SIG-M5 treated with dmso at 0.1 percent for 504 hours (cell line): Measurements from ENCODE around the gene ATXN1.

Source experiments
- DNase-seq: peaks from one replicate; lab custom pipeline; 2025; ENCODE audit not compliant: unreplicated experiment; lab: John Stamatoyannopoulos, UW

The ATXN1 gene

DNA sequence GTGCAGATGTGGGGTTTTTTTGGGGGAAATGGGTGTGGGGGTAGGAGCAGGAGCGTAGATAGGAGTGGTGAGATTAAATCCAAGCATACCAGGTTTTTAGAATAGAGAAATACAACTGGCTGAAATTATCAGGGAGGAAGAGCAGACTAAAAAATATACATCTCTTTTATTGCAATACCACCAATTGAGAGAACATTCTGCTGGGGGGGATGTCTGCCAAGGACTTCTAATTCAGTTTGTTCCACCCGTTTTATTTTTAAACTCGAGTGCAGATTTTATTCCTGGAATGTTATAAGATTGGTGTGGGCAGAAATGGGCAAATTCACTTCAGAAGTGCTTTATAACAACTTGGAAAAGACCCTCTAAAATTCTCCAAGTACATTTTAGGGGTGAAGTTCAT, 330.2 kb downstream of the ATXN1 start:
- no peak for DNase-seq

DNA sequence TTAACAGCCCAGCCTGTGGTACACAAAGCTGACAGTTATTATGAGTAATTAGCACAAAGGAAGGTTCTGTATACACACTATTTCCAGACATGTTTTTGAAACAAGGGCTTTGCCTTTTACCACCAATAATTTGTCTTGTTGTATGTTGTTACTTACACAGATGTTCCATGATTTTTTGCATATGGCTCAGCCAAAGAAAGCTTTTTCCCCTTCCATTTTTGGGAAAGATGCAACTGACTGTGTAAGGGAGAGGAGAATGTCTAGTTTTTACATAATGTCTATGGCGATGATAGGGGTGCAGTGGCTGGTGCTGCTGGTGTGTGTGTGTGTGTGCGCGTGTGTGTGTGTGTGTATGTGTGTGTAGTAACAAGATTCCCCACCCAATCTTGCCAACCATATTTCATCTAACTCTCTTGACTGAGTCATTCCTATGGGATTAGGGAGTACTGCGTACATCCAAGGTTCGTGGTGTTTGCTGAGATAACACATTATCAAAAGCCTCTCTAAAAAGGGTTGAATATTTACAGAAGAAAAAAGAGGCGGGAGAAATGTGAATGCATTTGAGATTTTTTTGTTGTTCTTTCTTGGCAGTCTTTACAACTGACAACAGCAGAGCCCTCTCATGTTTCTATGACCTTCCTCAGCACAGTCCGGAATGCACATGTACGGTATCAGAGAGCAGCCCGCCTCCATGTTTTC, 330.7 kb downstream of the ATXN1 start:
- no peak for DNase-seq

DNA sequence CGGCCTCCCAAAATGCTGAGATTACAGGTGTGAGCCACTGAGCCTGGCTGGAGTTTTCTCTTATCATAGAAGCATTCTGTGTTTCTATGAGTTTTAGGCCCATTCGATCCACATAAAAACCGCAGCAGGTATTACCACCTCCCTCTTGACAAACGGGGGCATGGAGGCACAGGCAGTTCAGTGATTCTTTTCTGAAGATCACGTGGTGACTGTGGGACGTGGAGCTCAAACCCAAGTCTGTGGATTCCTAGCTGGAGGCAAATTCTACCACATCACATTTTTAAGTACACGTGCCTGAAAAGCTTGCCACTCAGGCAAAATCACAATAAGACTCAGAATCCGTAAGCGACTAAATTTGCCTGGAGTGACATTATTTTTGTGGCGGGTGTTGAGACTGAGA, 331.6 kb downstream of the ATXN1 start:
- no peak for DNase-seq

DNA sequence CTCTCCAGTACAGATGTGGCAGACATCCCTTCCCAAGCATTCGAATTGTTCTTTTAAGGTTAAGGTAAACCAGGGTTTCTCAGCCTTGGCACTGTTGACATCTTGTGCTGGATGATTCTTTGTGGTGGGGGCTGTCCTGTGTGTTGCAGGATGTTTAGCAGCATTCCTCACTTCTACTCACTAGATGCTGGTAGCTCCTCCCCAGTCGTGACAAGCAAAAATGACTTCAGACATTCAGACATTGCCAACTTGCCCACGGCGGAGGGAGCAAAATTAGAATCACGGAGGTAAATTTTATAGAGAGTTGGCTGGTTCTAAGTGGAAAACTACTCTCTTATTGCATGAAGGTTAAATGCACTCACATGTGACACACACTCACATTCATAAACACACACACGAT, 334.1 kb downstream of the ATXN1 start:
- no peak for DNase-seq

DNA sequence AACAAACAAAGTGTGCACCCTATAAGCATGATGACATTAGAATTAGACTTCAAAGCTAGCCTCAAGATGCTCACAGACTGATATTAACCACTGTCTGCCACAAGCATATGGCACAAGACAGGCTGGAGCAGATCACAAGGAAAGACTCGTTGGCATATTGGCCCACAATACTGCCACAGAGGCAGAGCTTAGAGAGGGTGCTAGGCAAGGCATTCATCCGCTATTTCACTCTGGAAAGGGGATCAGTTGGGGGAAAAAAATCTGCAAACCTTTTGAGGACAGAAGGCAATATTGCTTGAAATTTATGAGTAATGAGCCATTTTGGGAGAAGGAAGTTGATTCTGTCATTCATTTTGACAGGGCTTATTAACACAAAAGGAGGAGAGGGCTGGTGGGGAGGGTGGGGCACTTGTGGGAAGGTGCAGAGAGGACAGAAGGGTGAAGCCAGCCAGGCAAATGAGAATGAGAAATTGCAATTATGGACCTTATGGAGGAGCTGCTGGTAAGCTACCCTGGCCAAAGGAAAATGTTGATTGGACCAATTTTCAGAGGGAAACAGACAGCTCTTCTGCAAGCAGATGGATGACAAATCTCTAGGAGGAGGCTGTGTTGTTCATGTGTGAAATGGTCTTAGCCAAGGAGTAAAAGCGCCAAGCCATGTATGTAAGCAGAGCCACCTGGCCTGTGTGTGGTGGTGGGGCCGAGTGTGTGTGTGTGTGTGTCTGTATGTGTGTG, 335.2 kb downstream of the ATXN1 start:
- DNase-seq = no peak

DNA sequence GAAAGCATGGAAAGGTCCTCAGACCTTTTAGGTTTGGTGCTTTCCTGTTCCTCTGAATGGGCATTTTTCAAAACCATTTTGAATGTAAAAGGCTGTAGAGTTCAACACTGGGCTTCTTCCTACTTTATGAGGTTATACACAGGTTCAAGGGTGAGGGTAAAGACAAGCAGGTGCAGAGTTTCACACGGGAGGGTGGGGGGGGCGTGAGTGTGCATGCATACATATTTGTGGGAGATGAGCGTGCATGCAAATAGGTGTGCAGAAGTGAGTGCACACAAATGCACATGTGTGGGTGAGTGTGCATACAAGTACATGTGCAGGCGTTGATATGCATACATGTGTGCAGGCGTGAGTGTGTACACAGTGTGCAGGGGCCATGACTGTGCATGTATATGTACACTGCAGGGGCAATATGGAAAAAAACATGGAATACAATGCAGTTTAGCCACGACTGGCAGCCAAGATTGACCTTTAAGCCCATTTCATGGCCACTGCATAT, 339.7 kb downstream of the ATXN1 start:
- no peak for DNase-seq

DNA sequence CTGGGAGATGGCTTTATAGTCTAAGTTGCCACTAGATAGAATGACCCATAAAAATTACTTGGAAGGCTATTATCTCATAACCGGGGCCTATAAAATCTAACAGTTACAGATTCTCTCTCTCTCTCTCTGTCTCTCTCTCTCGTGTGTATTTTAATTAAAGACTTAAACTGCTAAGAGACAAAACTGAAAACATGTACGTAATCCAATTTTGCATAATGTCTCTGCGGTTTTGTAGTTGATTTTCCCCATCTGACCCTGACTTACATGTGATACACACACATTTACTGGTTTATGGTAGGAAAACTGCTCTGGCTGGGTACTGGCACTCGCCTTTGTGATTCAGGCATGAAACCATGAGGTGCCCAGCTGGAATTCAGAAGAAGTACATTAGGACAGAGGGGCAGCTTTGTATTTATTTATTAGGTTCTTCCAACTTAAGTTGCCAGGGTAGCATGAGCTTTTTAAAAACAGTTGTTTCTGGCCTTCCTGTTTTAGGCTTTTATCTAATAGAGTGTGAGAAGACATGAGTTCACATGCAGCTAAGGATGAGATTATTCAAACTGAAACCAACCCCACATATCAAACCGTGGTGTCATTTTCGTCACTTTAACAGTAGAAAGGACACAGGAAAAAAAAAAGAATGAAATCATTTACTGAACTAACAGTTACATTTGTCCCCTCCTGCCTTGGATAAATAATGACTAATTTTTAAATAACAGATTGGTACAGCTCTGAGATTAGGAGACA, 340.4 kb downstream of the ATXN1 start:
- no peak for DNase-seq

DNA sequence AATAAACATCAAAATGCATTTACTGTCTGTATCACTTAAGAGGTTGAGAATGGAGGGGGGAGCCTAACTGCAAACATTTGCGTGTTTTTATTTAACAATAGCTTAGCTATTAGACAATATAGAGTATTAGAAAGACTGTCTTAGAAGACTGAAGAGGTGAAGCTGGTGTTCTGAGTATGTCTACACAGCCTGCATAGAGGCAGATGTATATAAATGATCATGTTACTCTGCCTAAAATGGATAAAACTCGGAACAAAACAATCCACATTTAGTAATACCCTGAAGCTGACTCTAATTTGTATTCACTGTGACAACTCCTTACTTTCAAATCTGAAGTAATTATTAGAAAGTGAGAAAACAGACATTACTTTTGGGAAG, 340.9 kb downstream of the ATXN1 start:
- no peak for DNase-seq

DNA sequence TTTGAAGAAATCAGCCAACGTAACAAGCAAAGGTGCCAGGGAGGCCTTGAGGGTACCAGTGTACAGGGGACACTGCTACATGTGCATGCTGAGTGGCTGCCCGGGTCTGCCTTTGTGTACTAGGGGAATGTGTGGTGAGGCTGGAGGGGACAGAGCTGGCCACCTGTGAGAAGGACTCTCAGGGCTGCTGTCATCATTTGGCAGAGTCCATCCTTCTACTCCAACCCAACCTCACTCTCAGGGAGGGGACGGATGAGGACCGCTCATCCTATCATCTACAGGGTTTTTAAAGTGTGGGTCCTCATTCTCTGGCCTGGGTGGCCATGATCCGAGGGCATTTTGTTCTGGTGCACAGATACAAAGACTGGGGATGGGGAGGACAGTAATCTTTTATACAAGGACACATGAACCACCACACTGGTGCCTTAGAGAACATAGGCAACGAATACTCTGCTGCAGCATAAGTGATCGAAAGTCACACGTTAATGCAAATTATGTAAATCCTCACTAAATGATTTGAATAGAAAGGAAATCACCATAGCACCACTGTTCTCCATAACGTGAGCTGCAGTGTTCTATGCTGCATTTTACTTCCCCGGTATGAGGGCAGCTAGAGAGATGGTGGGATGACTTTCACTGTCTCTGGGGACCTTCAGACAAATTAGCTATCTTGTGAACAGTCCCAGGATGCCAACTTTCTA, 341.5 kb downstream of the ATXN1 start:
- no peak for DNase-seq

DNA sequence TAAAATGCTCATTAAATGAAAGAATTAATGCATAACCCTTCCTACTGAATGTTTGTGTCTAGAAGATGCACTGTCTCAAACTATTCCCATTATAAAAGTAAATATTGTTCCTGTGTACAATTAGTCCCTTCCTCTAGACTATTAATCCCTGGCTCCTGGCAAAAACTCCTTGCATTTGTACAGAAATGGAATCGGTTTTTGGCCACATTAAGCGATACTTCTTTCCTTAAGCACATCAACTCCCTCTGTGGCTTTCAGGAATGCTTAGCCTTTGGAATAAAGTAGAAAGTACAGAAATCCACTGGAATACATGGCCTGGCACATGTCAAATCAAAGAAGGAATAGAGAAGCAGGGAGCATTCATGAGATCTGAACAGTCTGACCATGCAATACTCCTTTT, 343.1 kb downstream of the ATXN1 start:
- DNase-seq = no peak

DNA sequence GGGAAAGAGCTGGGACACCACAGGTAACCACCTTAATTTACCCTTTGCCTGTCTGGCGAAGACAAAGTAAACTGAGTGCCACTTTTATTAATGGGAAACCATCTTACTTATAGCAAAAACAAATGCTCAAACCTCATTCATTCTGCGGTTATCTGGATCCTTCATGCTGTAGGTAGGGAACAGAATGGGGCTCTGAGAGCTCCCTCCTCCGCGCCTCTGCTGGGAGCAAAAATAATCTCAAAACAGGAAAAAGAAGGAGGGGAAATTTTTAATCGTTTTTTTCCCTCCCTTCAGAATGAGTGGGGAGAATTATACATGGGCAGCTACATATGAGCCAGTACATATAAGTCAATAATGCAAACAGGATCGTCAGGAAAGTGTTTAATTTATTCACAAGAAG, 345.6 kb downstream of the ATXN1 start:
- DNase-seq = no peak

DNA sequence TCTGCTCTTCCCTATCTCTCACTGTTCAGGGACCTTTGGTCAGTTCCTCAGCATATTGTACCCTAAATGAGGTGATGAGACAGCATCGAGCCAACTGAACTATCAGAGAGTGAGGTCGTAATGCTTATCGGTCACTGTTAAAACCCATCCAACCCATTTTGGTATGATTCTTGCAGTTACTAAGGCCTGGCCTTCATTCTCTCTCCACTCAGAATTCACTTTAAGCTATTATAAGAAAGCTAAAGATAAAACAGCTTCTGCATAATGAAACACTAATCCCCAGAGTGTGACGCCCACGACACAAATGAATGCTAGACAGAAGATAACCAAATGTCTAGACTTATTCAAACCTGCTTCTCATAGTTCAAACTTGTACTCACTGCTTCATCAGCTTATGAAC, 347.1 kb downstream of the ATXN1 start:
- no peak for DNase-seq

DNA sequence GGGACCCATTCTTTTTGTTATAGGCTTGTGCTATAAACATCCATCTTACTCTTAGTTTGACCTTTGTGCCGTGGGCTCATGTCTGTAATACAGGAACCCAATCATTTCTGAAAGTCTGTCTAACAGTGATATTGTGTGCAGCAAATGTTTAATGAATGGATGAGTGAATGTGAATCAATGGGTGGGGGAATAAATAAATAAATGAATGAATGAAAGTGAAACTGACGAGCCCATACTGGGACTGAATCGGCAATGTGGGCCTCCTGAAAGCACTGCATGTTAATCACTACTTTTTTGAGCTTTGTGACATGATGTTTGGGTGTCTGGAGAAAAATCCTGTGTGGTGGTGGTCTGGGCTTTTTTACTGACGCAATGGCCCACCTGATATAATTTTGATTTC, 347.9 kb downstream of the ATXN1 start:
- DNase-seq = no peak

DNA sequence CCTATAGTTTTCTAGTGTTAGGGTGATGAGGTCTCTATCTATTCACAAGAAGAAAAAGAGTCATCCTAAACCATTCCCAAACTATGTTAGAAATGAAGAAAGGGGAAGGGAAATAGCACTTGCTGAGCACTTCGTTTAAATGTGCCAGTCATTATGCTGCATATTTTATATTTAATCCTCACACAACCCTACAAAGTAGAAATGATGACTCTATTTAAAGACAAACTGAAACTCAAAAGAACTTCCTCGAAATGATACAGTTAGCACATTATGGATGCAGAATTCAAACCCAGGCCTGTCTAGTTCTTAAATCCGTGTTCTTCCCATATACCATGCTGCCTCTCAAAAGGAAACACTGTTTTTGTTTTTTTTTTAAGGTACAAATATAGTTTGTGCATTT, 348.3 kb downstream of the ATXN1 start:
- DNase-seq = no peak

DNA sequence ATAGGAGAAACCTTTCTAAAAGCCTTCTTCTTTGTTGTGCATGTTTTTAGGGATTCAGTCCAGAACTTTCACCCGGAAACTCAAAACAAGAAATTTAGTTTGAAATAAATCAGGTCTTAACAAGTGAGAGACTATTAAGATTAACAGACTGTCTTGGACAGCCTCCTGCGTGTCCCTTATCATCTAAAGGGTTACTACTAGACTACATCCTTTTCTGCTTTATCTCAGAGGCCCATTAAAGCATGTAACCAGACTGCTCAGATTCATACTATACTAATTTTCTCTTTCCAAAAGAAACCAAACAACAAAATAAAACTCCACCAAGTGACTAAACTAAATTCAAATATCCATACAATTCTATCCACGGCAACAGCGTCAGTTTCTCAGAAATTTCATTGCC, 349.1 kb downstream of the ATXN1 start:
- no peak for DNase-seq

DNA sequence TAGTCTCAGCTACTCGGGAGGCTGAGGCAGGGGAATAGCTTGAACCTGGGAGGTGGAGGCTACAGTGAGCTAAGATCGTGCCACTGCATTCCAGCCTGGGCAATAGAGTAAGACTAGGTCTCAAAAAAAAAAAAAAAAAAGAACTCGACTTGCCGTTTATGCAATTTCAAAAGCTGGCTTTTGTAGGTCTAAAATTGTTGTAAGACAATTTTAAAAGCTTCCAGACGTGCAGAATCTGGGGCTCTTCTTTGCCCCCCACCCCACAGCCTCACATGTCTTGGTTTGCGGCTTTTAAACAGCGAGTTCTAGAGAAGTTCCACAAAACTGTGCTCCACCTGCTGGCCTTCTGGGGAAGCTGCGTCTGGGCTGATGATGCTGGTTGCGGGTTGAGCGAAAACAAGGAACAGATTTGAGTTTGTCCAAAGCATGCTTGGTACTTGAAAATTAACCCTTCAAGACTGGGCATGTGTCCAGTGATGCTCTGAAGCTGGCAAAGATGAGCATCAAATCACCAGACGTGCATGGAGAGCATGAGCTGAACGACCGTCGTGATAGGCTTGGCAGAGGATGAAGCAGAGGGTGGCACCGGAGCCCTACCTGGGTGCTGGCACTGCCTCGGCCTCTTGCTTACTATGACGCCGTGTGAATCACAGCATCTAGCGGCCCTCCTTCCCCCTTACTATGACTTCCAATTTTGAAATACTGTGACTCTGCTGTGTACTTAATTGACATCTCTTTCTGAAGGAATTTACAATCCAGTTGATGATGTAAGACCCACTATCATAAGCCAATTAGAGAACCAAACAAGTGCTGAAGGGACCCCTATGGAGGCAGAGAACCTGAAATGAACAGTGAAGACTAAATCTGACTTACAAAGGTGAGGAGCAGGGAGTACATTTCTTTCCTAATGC, 351.5 kb downstream of the ATXN1 start:
- peak; percentile 72 for DNase-seq

DNA sequence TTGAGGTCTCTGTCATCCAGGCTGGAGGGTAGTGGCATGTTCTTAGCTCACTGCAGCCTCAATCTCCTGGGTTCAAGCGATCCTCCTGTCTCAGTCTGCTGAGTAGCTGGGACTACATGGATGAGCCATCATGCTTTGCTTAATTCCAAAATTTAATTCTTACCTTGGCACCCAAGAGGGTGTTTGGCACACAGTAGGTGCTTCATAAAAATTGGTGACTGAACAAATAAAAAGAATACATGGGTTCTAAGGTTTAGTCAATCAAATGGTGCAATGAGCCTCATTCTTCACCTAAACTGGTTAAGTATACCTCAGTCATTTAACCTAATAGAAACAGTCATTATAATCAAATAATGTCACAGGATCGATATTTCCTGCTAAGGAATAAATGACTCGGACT, 352.5 kb downstream of the ATXN1 start:
- no peak for DNase-seq

DNA sequence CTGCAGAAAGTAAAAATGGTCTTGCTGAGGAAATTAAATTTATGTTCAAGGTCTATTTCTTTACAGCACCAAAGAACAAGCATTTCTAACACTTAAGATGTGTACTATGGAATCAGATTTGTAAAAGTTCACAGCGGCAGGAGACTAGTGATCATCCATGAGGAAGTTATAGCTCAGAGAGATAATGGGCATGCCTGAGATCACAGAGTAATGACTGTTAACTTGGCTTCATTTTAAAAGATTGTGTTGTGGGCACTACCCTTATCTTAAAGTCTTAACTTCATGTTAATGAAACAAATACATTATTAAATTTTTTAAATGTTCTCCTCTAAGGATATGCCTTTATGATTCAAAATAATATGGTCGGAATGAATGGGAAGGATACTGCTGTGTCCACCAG, 354.3 kb downstream of the ATXN1 start:
- no peak for DNase-seq

DNA sequence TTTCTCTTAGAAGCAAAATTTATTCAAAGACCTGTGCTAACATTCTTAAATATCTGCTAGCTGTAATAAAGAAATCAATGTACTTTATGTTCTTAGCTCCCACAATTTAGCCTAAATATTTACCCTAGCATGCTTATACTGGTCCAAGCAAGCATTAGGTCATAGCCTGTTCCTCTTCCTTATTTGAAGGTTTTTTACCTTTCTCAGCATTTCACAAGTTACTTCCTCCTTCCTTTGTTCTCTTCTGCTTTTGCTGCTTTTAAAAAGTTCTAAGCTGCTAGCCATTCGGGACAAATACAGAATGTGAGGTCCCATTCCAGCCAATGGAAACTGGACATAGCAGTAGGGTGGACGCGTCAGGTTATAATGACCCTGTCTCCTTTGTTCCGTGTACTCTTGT, 354.7 kb downstream of the ATXN1 start:
- DNase-seq = peak; percentile 70

DNA sequence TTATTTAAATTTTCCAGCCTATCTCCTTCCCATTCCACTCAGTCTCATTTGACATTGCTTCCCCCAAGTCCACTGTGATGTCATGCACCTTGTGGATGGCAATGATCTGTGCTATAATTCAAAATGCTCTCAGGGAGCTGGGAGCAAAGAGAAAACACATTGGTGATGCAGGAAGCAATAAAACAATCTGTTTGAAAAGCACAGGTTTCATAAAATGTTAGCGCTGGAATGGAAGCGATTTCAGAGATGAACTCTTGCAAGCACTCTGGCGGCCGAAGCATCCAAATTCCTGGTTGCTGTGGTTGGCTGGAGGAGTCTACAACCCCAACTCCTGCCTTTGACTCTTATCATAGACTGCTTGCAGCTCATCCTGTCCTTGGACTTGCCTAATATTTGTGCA, 355.9 kb downstream of the ATXN1 start:
- no peak for DNase-seq
